A204.1 (cell line): ENCODE data around the gene CCDC91.
A peak's percentile ranks its signal among the peaks of the same experiment; 100 is the strongest.
"Not testable (repeated sequence)": the region's sequence is repeated elsewhere in the genome, so short reads cannot be mapped to it uniquely, and the experiment has no call there.

ENCODE experiments used
- FAIRE-seq: peaks from 2 replicates; lab custom pipeline; 2012; peaks lifted over from hg19 to GRCh38; lab: Jason Lieb, UNC

CCDC91 gene

GRCh38 chr12:28232211-28232928 lies 42.1 kb downstream of the CCDC91 start:
- FAIRE-seq, result no peak

GRCh38 chr12:28234444-28234843 lies 44.2 kb downstream of the CCDC91 start:
- FAIRE-seq, result no peak

- no peak for FAIRE-seq
Measured at GRCh38 chr12:28235015-28235414, 44.8 kb downstream of the CCDC91 start.

- FAIRE-seq, result no peak
Measured at GRCh38 chr12:28235985-28236384, 45.7 kb downstream of the CCDC91 start.

- no peak for FAIRE-seq
Measured at GRCh38 chr12:28237423-28237822, 47.2 kb downstream of the CCDC91 start.

- FAIRE-seq, result no peak
Measured at GRCh38 chr12:28239918-28240317, 49.7 kb downstream of the CCDC91 start.

GRCh38 chr12:28240853-28241252 lies 50.6 kb downstream of the CCDC91 start:
- FAIRE-seq, result no peak

- FAIRE-seq, result no peak
Measured at GRCh38 chr12:28242129-28242495, 51.9 kb downstream of the CCDC91 start.

GRCh38 chr12:28242496-28243309 lies 52.4 kb downstream of the CCDC91 start:
- no peak for FAIRE-seq

GRCh38 chr12:28243310-28243633 lies 53.0 kb downstream of the CCDC91 start:
- FAIRE-seq, result no peak

- FAIRE-seq, result no peak
Measured at GRCh38 chr12:28247806-28248205, 57.5 kb downstream of the CCDC91 start.

GRCh38 chr12:28248555-28249145 lies 58.4 kb downstream of the CCDC91 start:
- FAIRE-seq, result no peak

- FAIRE-seq, result no peak
Measured at GRCh38 chr12:28253161-28253641, 62.9 kb downstream of the CCDC91 start.

GRCh38 chr12:28257411-28257810 lies 67.2 kb downstream of the CCDC91 start:
- FAIRE-seq, result no peak

- FAIRE-seq, result peak; percentile 21
Measured at GRCh38 chr12:28258998-28259397, 68.7 kb downstream of the CCDC91 start.

- no peak for FAIRE-seq
Measured at GRCh38 chr12:28265435-28266042, 75.3 kb downstream of the CCDC91 start.

GRCh38 chr12:28267920-28268607 lies 77.8 kb downstream of the CCDC91 start:
- not testable (repeated sequence) for FAIRE-seq

- no peak for FAIRE-seq
Measured at GRCh38 chr12:28268608-28269229, 78.5 kb downstream of the CCDC91 start.

GRCh38 chr12:28269851-28270250 lies 79.6 kb downstream of the CCDC91 start:
- peak; percentile 32 for FAIRE-seq

- FAIRE-seq, result no peak
Measured at GRCh38 chr12:28278499-28278898, 88.2 kb downstream of the CCDC91 start.

- no peak for FAIRE-seq
Measured at GRCh38 chr12:28278960-28279359, 88.7 kb downstream of the CCDC91 start.

GRCh38 chr12:28286352-28286751 lies 96.1 kb downstream of the CCDC91 start:
- FAIRE-seq, result no peak
